ENCODE data around the gene LRP6.

- TF ChIP-seq POLR2AphosphoS5 (IDR thresholded peaks at IDR 0.05; ENCODE audit: low read depth) (no peak), EZH2phosphoT487 (IDR thresholded peaks at IDR 0.05; ENCODE audit: unreplicated experiment) (no peak), JUNB (IDR thresholded peaks at IDR 0.05; ENCODE audit: unreplicated experiment) (no peak)
- TF ChIP-seq, protein P1, sequence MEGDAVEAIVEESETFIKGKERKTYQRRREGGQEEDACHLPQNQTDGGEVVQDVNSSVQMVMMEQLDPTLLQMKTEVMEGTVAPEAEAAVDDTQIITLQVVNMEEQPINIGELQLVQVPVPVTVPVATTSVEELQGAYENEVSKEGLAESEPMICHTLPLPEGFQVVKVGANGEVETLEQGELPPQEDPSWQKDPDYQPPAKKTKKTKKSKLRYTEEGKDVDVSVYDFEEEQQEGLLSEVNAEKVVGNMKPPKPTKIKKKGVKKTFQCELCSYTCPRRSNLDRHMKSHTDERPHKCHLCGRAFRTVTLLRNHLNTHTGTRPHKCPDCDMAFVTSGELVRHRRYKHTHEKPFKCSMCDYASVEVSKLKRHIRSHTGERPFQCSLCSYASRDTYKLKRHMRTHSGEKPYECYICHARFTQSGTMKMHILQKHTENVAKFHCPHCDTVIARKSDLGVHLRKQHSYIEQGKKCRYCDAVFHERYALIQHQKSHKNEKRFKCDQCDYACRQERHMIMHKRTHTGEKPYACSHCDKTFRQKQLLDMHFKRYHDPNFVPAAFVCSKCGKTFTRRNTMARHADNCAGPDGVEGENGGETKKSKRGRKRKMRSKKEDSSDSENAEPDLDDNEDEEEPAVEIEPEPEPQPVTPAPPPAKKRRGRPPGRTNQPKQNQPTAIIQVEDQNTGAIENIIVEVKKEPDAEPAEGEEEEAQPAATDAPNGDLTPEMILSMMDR (conservative IDR thresholded peaks at IDR 0.05; ENCODE audit: low read depth in 2 of 2), result no peak
These were observed 36.6 kb downstream of the LRP6 start for GRCh38 chr12:12230275-12230674.
